HCT116 (cell line): Measurements from ENCODE around the gene CSK. TPM values are rescaled to one million over a fixed set of nuclear protein-coding genes. Genes with fewer than 3 reads are reported as not detected.

ENCODE experiments used
- ATAC-seq: fragments of 200-7000 bp; cut with Tn5 transposase; 2 replicates; pipeline ENCODE4 v1.9.1; 2020; ENCODE audit warnings: mild to moderate bottlenecking, moderate library complexity
- BruUV-seq: library from RNA; stranded (reverse); fragments of 400-500 nt; replicated peaks from 2 replicates; lab custom pipeline; 2021; lab: Mats Ljungman, UMichigan
- CTCF ChIA-PET: fragments of 300-600 bp; sonication (Branson Sonifier 250); formaldehyde crosslinking; loops from one replicate; lab custom pipeline; 2021; ENCODE audit warnings: antibody characterized with exemption; lab: Charles Lee
- POLR2A ChIA-PET: fragments of 300-600, 350-600 bp; sonication (Branson Sonifier 250); formaldehyde crosslinking; loops from one replicate; lab custom pipeline; 2021; ENCODE audit warnings: antibody characterized with exemption; lab: Charles Lee
- RAD21 ChIA-PET, 2 experiments: fragments of 300-600 bp; sonication (Branson Sonifier 250); formaldehyde crosslinking; loops; one replicate each; lab custom pipeline; 2023; ENCODE audit warnings: low total read pairs in 2 of 2; ENCODE audit not compliant: uncharacterized antibody in 2 of 2, unreplicated experiment in 2 of 2, low non-redundant PET in 1 of 2; lab: Charles Lee
- DNase-seq: peaks from one replicate; pipeline ENCODE4 v3.0.0-alpha.2; 2010; ENCODE audit warnings: low read depth, low spot score
- H2AFZ ChIP-seq: fragments of 200-600 bp; shearing (Covaris generic), sonication (generic); 2 replicates; pipeline ENCODE4 v1.6.1; 2017; ENCODE audit warnings: low read depth, mixed run types, mixed read lengths, antibody characterized with exemption, low read length; ENCODE audit not compliant: poor library complexity, severe bottlenecking
- H3K27ac ChIP-seq: 2 replicates; pipeline ENCODE4 v1.5.1; 2012; ENCODE audit warnings: low read depth, low read length
- H3K27me3 ChIP-seq: fragments of 200-600 bp; sonication (generic); 2 replicates; pipeline ENCODE4 v1.6.1; 2016; ENCODE audit warnings: mixed run types, low read length, mixed read lengths; ENCODE audit not compliant: insufficient read depth
- H3K36me3 ChIP-seq, 2 experiments: fragments of 200-500 bp in 1 of 2; fragments of 200-600 bp in 1 of 2; sonication (Bioruptor generic) in 1 of 2; sonication (generic) in 1 of 2; 2 replicates each; pipeline versions ENCODE4 v1.5.1 to v1.6.1; 2014 to 2016; ENCODE audit warnings: low read length in 2 of 2, inconsistent platforms in 1 of 2, mixed read lengths in 1 of 2, mixed run types in 1 of 2; ENCODE audit not compliant: insufficient read depth in 2 of 2, control insufficient read depth in 1 of 2
- H3K4me1 ChIP-seq, 2 experiments: fragments of 200-600 bp in 1 of 2; sonication (generic) in 1 of 2; 2 replicates each; pipeline versions ENCODE4 v1.5.1 to v1.6.1; 2012 to 2017; ENCODE audit warnings: low read length in 2 of 2, inconsistent platforms in 1 of 2, mild to moderate bottlenecking in 1 of 2, mixed read lengths in 1 of 2, mixed run types in 1 of 2, moderate library complexity in 1 of 2; ENCODE audit not compliant: insufficient read depth in 2 of 2, control insufficient read depth in 1 of 2
- H3K4me2 ChIP-seq: fragments of 200-600 bp; sonication (generic); 2 replicates; pipeline ENCODE4 v1.6.1; 2017; ENCODE audit warnings: mixed run types, low read length, mixed read lengths
- H3K4me3 ChIP-seq, 2 experiments: fragments of 200-600 bp in 1 of 2; sonication (generic) in 1 of 2; replicated peaks in 1 of 2; 2 replicates each; pipeline ENCODE4 v1.5.1; 2011 to 2016; ENCODE audit warnings: low read length in 2 of 2, control low read depth in 1 of 2, low read depth in 1 of 2, mild to moderate bottlenecking in 1 of 2, mixed read lengths in 1 of 2, mixed run types in 1 of 2
- H3K79me2 ChIP-seq: fragments of 200-600 bp; sonication (generic); 2 replicates; pipeline ENCODE4 v1.6.1; 2017; ENCODE audit warnings: mild to moderate bottlenecking, mixed run types, low read length, moderate library complexity, mixed read lengths; ENCODE audit not compliant: insufficient read depth
- H3K9ac ChIP-seq: fragments of 200-600 bp; sonication (generic); 2 replicates; pipeline ENCODE4 v1.6.1; 2016; ENCODE audit warnings: low read length, mixed read lengths
- H3K9me2 ChIP-seq: fragments of 200-600 bp; sonication (generic), shearing (Covaris generic); 2 replicates; pipeline ENCODE4 v1.6.1; 2017; ENCODE audit warnings: mixed run types, mild to moderate bottlenecking, moderate library complexity; ENCODE audit not compliant: insufficient read depth
- H3K9me3 ChIP-seq, 2 experiments: fragments of 200-500 bp in 1 of 2; fragments of 200-600 bp in 1 of 2; sonication (Bioruptor generic) in 1 of 2; sonication (generic) in 1 of 2; 2 replicates each; pipeline ENCODE4 v1.6.1; 2014 to 2017; ENCODE audit warnings: low read length in 2 of 2, mixed read lengths in 2 of 2, inconsistent platforms in 1 of 2, low read depth in 1 of 2, mild to moderate bottlenecking in 1 of 2, mixed run types in 1 of 2, moderate library complexity in 1 of 2; ENCODE audit not compliant: control insufficient read depth in 1 of 2, insufficient read depth in 1 of 2
- H4K20me1 ChIP-seq: fragments of 200-600 bp; sonication (generic), shearing (Covaris generic); 2 replicates; pipeline ENCODE4 v1.6.1; 2017; ENCODE audit warnings: mixed run types, mild to moderate bottlenecking, moderate library complexity; ENCODE audit not compliant: insufficient read depth
- ATF3 ChIP-seq: IDR thresholded peaks from 2 replicates; pipeline ENCODE4 v1.6.1; 2012
- CEBPB ChIP-seq: IDR thresholded peaks from 2 replicates; pipeline ENCODE4 v1.6.1; 2012; ENCODE audit warnings: low read depth
- CTCF ChIP-seq, 3 experiments: fragments of 200-600 bp in 1 of 3; sonication (generic) in 1 of 3; IDR thresholded peaks in 2 of 3; conservative IDR thresholded peaks in 1 of 3; 2 replicates each; pipeline ENCODE4 v1.5.1; 2012 to 2017; ENCODE audit warnings: low read depth in 2 of 3, low read length in 2 of 3, antibody characterized with exemption in 1 of 3, borderline replicate concordance in 1 of 3, control low read depth in 1 of 3, mild to moderate bottlenecking in 1 of 3, mixed read lengths in 1 of 3, mixed run types in 1 of 3, moderate library complexity in 1 of 3; ENCODE audit not compliant: insufficient read depth in 1 of 3
- EGR1 ChIP-seq: IDR thresholded peaks from 2 replicates; pipeline ENCODE4 v1.6.1; 2012; ENCODE audit warnings: low read depth
- ELF1 ChIP-seq: IDR thresholded peaks from 2 replicates; pipeline ENCODE4 v1.6.1; 2012; ENCODE audit warnings: low read depth, borderline replicate concordance
- EZH2 ChIP-seq: fragments of 200-600 bp; sonication (generic); IDR thresholded peaks from 2 replicates; pipeline ENCODE4 v1.6.1; 2017; ENCODE audit warnings: antibody characterized with exemption, mixed run types
- EZH2phosphoT487 ChIP-seq: fragments of 200-600 bp; IDR thresholded peaks from 2 replicates; pipeline ENCODE4 v1.6.1; 2018; ENCODE audit warnings: antibody characterized with exemption, borderline replicate concordance
- FOSL1 ChIP-seq: IDR thresholded peaks from 2 replicates; pipeline ENCODE4 v1.6.1; 2012; ENCODE audit warnings: low read depth
- MAX ChIP-seq: IDR thresholded peaks from 2 replicates; pipeline ENCODE4 v1.6.1; 2012
- POLR2AphosphoS5 ChIP-seq: IDR thresholded peaks from 2 replicates; pipeline ENCODE4 v1.6.1; 2011; ENCODE audit warnings: mild to moderate bottlenecking, low read depth, low read length, moderate library complexity
- REST ChIP-seq: IDR thresholded peaks from 2 replicates; pipeline ENCODE4 v1.6.1; 2012; ENCODE audit warnings: low read depth
- intact Hi-C: fragments of 100-400 bp; cut with micrococcal nuclease; formaldehyde crosslinking; loops from 2 replicates; pipeline ENCODE4 v1.10.0; 2022
- total RNA-seq: library from RNA; stranded (reverse); gene quantifications from one replicate; pipeline ENCODE4 v1.2.1, GENCODE V29; 2021; ENCODE audit not compliant: unreplicated experiment

CSK gene
- total RNA-seq, 1 experiment from 2014 or later, result 72.2 TPM

- TF ChIP-seq MAX, result no peak
- TF ChIP-seq ELF1, result no peak
- no peak for TF ChIP-seq EZH2phosphoT487
Observed at GRCh38 chr15:74829486-74829885, 47.6 kb downstream of the CSK start (continued).

GRCh38 chr15:74829991-74830390 is 48.1 kb downstream of the CSK start:
- H3K27ac ChIP-seq, result no peak overlapping the region
- no peaks in the 10 kb centered on the region for H3K9me3 ChIP-seq
- no peaks in the 10 kb centered on the region for H3K9me2 ChIP-seq
- H3K4me3 ChIP-seq, result no peak overlapping the region
- RAD21 ChIA-PET, result no interaction called here
- ATAC-seq, result no peak
- BruUV-seq, result no TSS peak
- no peak for DNase-seq
- POLR2A ChIA-PET, result no interaction called here
- intact Hi-C loops, result no loop called here
- H3K36me3 ChIP-seq, result no peaks in the 10 kb centered on the region
- no peak overlapping the region for H3K4me2 ChIP-seq
- peaks cover 0 to 4% of the 10 kb centered on the region in 2 experiments; a peak in 1 of 4 replicates for H3K4me1 ChIP-seq
- no peak overlapping the region for H3K9ac ChIP-seq
- CTCF ChIA-PET, result no interaction called here
- H3K27me3 ChIP-seq, result peaks cover 21% of the 10 kb centered on the region; the same call in 1 of the 2 replicates
- no peaks in the 10 kb centered on the region for H4K20me1 ChIP-seq
- TF ChIP-seq EGR1, result no peak
- no peak for TF ChIP-seq POLR2AphosphoS5
- no peak for TF ChIP-seq MAX
- TF ChIP-seq FOSL1, result no peak
- no peak for TF ChIP-seq CEBPB
- no peak for TF ChIP-seq CTCF (IDR thresholded peaks at IDR 0.05 in 2 of 3, conservative IDR thresholded peaks at IDR 0.05 in 1 of 3; ENCODE audit: borderline replicate concordance in 1 of 3, insufficient read depth in 1 of 3, low read depth in 2 of 3, low read length in 2 of 3)
- no peak for TF ChIP-seq ATF3
- TF ChIP-seq EZH2, result no peak
- TF ChIP-seq REST, result no peak
- H3K79me2 ChIP-seq, result no peaks in the 10 kb centered on the region
- H2AFZ ChIP-seq, result no peak overlapping the region
